HG03103 (cell line): ENCODE data around the gene ITPK1.
A peak's percentile ranks its signal among the peaks of the same experiment; 100 is the strongest.

Experiments
- ATAC-seq: cut with Tn5 transposase; IDR thresholded peaks from one replicate; pipeline ENCODE4 v1.9.1; 2021; ENCODE audit warnings: low read depth; ENCODE audit not compliant: unreplicated experiment

ITPK1 gene

DNA sequence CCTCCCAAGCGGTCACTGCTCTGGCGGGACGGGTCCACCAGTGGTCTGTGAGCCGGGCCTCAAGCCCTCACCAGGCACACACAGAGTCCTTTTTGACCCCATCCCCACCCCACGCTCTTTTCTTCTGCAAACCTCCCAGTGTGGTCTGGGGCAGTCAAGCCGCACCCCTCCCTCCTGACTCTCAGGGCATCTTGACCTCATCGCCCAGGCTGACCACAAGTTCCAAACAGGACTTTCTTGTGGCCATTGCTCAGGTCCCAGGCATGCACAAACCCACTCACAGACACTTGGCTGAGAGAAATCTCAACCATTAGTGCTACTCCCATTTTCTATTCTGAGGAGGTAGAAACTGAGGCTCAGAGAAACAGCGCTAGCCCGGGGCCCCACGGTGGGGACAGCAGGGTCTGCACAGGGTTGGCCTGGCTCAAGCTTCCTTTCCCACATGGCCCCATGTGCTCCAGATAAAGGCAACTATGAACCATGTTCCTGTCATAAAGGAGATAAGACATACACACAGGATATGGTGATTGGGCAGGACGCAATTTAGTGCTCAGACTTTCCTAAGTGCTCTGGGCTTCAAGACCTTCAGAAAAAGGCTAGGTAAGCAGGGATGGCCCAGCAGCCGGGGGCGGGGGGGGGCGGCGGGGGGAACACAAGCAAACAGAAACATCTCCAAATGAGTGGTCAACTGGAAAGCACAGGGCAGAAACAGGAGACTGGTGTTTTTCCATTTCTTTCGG, 69.6 kb downstream of the ITPK1 start:
- no peak for ATAC-seq

- ATAC-seq: no peak
These were observed 70.5 kb downstream of the ITPK1 start for GRCh38 chr14:93045211-93045674.

DNA sequence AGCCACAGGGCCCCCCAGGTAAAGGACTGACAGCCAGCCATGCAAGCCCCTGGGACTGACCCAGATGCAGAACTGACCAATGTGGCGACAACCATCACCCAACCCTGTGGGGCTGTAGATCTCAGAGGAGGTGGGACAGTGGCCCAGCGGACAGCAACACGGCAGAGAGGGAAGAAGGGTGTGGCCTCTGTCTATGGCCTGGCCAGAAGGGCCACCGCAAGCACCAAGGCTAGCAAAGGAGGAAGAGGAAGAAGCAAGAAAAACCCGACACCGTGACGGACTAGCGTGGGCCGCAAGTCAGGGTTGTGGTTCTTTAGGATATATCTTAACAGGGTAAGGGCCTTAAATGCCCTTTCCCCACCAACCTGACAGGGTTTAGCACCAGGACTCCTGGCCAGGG, 71.2 kb downstream of the ITPK1 start:
- peak; percentile 73 for ATAC-seq

DNA sequence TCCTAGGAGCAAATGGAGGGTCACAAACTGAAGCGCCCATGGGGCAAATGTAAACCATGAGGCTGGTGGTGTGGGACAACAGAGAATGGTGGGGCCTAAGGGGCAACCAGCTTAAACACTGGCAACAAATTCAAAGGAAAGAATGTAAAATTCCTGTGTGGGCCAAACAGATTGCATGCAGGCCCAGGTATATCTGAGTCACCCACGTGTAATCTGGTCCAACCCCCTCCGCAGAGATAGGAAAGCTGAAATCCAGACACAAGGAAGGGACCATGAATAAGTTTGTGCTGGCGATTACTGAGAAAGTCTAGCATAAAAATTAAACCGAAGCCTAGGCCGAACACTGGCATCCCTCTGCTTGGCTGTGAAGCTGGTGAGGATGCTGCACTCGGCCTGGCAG, 71.6 kb downstream of the ITPK1 start:
- no peak for ATAC-seq

DNA sequence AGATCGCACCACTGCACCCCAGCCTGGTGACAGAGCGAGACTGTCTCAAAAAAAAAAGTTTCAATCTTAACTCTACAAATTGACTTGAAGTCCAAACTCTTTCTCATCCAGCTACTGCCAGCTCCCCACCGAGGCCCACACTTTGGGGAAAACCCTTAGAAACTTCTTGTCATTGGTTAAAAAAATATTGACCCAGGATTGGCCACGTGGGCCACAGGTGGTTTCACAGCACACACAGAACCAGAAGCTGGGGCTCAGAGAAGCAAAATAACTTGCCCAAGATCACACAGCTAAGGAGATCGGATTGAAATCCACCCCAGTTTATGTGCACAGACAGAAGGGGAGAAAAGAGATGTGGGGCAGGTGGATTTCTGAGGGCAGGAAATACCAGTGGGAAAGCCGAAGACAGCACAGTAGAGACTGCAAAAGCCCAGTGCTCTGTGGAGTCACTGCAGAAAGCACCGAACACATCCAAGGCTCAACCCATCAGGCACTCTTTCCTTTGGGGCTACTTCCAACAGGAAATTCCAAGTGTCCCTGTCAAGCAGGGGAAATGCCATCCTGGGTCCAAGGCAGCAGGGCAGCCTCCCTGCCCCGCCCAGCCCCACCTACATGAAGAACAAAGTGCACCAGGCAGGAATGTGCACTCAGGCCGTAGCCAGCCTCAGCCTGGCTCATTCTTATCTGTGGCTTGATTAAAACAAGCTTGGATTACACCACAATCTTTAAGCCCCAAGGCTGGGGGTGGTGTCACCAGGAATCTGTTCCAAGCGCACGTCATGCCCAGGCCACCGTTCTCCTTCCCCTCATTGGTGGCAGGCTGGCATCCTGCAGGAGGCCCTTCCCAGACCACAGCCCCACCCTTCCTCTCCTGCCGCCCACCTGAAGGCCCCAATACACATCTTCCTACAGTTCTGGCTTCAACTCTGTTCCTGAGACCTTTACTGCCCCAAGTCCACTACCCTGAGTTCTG, 72.5 kb downstream of the ITPK1 start:
- no peak for ATAC-seq

DNA sequence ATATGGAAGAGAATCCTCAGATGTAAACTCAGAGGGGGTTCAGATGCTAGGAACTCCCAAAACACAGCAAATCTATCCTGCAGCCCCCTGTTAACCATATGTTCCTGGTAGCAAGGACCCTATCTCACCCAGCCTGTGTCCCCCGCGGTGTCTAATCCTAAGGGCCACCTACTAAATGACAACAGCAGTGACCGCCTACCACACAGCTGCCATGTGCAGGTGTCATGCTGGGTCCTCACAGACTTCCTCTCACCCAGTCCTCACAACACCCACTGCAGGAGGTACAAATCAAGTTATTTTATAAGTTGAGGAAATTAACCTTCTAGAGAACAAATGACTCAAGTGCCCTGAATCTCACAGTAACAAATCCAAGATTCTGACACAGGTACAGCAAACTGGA, 73.9 kb downstream of the ITPK1 start:
- ATAC-seq: no peak

DNA sequence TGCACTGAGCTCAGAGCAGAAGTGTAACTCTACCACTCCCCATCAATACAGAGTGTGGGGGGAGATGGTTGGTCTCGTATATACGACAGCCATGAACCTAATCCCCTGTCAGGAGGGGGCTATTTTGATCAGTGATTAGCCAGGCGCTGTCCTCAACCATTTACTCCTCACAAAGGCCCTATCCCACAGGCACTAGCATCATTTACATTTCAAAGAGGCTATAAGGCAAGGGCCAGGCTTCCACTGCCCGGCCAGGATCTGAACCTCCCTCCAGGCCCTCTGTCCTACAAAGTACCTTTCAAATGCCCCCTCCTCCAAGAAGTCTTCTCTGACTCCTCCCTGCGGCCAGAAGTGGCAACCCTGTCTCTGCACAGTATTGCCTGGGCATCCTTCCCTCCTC, 74.7 kb downstream of the ITPK1 start:
- ATAC-seq: no peak

- ATAC-seq: no peak
These were observed 75.3 kb downstream of the ITPK1 start for GRCh38 chr14:93040443-93040842.

DNA sequence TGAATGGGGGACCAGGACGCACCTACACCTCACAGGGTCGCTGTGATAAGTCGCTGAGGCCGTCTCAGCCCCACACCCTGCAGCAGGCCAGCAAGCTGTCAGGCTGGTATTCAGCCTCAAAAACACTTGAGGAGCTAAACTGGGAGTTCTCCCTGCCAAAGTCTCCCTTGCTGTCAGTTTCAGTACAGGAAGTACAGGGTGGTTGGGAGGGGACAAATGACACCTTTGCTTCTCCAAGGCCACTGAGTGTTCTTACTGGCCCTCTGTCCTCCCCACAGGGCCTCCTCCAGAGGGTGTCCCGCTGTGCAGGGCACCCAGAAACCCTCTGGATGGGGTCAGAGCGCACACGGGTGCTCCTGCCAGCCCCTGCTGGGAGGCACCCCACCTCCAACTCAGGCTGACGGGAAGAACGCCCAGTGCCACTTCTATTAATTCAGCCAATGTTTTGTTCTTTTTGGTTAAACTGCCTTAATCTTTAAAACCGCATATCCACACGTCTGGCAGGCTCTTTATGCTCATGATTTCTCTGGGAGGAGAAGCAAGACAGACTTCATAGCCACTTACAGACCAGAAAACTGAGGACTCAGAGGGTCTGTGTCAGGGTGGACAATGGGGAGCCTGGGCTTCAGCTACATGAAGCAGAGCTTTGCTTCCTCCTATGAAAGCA, 75.9 kb downstream of the ITPK1 start:
- ATAC-seq: no peak

- ATAC-seq: no peak
These were observed 78.4 kb downstream of the ITPK1 start for GRCh38 chr14:93037351-93037750.

DNA sequence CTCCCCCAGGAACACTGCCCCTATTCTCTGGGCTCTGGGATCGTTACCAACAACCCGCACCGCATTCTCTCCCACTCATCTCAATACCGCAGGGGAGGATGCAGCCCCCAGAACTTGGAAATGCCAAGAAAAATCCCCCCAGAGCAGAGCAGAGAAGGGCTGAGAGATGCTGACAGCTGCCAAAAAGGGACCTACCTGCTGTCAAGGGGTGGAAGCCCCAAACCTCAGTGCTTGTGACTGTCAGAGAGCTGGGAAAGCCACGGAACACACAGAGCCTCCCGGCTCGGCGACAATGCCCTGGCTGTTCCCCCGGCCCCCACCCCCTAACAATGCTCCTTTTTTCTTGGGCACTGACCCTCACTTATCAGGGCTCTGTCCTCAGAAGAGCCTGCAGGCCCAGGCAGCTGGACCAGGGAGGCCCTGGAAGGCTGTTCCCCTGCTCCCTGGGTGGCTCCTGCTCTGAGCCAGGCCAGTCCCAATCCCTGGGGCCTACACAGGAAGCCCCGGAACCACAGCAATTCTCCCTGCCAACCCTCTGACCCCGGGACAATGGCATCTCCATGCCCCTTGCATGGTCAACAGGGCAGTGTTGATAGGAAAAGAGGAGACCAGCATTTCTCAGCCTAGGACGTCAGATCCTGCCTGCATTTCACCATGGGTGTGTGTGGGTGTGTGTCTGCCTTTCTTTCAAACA, 78.9 kb downstream of the ITPK1 start:
- ATAC-seq: no peak

GRCh38 chr14:93035917-93036651, 79.6 kb downstream of the ITPK1 start:
- no peak for ATAC-seq

GRCh38 chr14:93035585-93035916, 80.2 kb downstream of the ITPK1 start:
- ATAC-seq: no peak

DNA sequence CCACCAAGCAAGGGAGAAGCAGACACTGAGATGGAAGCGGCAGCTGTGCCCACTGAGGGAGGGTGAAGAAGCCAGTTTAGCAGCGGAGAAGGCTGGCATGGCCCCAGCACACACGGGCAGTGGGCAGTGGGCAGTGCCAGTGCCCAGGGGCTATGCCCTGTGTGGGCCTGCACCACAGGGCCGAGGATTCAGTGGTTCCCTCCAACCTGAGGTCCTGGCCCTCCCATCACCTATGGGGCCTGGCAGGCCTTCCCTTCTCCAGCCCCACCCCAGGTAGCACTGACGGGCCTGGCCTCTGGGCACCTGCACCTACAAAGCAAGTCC, 81.1 kb downstream of the ITPK1 start:
- ATAC-seq: no peak

DNA sequence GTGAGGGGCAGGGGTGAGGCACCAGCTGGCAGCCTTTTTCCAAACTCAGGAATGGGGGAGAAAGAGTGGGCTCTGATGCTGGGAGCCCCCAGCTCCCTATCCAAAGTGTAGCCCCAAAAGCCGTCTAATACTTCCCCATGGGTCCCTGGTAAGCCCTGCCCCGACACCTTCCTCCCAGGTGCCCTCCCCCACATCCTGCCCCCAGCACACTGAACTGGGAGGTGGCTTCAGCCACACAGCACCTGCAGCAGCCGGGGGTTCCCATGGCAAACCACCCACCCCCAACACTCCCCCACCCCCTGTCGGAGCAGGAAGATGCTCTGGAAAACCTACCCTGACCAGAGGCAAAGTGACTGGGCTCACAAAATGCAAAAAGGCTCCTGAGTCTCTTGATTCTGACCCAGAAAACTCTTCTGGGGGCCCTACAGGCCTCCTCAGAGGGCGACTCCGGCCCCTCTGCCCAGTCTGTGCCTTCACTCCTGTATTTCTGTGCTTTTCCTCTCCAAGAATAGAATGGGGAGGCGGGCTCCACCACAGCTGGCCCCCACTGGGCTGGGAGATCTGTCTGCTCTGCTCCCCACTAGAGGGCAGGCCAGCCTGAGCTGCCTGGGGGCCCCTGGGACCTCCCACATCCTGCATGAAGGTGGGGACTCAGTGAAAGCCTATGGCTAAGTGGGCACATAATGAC, 81.6 kb downstream of the ITPK1 start:
- no peak for ATAC-seq

GRCh38 chr14:93033084-93033982, 82.4 kb downstream of the ITPK1 start:
- ATAC-seq: no peak

DNA sequence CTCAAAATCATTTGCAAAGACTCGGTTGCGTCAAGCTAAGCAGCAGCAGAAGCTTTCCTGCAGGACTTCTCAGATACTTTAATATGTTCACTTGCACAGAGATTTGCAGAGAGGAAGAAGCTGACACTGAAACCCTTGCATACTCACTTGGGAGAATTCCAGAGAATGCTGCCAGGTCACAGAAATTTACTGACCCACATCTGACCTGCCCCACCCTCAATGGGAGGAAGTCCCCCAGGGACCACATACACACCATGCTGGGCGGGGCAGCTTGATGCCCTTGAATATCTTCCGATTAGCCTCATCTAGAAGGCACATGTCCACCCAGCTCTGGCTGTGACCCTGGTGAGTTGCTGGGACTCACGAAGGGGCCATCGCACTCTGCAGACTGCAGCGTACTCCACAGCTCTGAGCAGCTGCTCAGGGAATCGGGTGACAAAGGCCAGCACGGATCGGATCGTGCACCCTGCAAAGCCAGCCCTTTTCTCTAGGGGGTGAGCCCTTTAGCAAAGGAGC, 83.2 kb downstream of the ITPK1 start:
- ATAC-seq: no peak
